ENCODE data around the gene SHH. TPM values are rescaled to one million over a fixed set of nuclear protein-coding genes. Genes with fewer than 3 reads are reported as not detected.

SHH gene
- polyA plus RNA-seq, 1 donor from 2014 or later = 1.5 TPM

DNA sequence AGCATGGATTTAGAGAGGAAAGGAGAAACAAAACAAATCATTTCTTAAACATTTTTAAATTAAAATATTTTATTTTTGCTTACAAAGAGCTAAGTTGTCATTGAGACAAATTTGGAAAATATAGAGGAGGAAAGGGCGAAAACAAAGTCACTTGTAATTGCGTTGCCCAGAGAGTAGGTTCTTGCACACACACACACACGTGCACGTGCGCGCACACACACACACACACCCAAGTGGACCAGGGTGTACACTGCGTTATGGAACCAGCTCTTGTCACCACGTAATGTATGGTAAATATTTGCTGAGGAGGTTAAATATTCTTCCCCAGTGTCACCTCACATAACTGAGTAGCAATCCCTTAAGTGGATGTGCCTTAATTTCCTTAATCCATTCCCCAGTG is 21.6 kb downstream of the SHH start:
- TF ChIP-seq SMC3 (conservative IDR thresholded peaks at IDR 0.05; ENCODE audit: poor library complexity) = no peak
- no peak for TF ChIP-seq EP300 (conservative IDR thresholded peaks at IDR 0.05; ENCODE audit: poor library complexity, severe bottlenecking)
- TF ChIP-seq, protein P1, sequence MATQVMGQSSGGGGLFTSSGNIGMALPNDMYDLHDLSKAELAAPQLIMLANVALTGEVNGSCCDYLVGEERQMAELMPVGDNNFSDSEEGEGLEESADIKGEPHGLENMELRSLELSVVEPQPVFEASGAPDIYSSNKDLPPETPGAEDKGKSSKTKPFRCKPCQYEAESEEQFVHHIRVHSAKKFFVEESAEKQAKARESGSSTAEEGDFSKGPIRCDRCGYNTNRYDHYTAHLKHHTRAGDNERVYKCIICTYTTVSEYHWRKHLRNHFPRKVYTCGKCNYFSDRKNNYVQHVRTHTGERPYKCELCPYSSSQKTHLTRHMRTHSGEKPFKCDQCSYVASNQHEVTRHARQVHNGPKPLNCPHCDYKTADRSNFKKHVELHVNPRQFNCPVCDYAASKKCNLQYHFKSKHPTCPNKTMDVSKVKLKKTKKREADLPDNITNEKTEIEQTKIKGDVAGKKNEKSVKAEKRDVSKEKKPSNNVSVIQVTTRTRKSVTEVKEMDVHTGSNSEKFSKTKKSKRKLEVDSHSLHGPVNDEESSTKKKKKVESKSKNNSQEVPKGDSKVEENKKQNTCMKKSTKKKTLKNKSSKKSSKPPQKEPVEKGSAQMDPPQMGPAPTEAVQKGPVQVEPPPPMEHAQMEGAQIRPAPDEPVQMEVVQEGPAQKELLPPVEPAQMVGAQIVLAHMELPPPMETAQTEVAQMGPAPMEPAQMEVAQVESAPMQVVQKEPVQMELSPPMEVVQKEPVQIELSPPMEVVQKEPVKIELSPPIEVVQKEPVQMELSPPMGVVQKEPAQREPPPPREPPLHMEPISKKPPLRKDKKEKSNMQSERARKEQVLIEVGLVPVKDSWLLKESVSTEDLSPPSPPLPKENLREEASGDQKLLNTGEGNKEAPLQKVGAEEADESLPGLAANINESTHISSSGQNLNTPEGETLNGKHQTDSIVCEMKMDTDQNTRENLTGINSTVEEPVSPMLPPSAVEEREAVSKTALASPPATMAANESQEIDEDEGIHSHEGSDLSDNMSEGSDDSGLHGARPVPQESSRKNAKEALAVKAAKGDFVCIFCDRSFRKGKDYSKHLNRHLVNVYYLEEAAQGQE (IDR thresholded peaks at IDR 0.05; ENCODE audit: borderline replicate concordance) = no peak
- TF ChIP-seq, protein P2, sequence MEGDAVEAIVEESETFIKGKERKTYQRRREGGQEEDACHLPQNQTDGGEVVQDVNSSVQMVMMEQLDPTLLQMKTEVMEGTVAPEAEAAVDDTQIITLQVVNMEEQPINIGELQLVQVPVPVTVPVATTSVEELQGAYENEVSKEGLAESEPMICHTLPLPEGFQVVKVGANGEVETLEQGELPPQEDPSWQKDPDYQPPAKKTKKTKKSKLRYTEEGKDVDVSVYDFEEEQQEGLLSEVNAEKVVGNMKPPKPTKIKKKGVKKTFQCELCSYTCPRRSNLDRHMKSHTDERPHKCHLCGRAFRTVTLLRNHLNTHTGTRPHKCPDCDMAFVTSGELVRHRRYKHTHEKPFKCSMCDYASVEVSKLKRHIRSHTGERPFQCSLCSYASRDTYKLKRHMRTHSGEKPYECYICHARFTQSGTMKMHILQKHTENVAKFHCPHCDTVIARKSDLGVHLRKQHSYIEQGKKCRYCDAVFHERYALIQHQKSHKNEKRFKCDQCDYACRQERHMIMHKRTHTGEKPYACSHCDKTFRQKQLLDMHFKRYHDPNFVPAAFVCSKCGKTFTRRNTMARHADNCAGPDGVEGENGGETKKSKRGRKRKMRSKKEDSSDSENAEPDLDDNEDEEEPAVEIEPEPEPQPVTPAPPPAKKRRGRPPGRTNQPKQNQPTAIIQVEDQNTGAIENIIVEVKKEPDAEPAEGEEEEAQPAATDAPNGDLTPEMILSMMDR (IDR thresholded peaks at IDR 0.05; ENCODE audit: poor library complexity, severe bottlenecking) = no peak
- no peak for TF ChIP-seq RAD21 (conservative IDR thresholded peaks at IDR 0.05)
- TF ChIP-seq MXI1 (conservative IDR thresholded peaks at IDR 0.05; ENCODE audit: poor library complexity, severe bottlenecking) = no peak
- TF ChIP-seq TAF1 (IDR thresholded peaks at IDR 0.05; ENCODE audit: low read depth) = no peak
- no peak for TF ChIP-seq EZH2 (IDR thresholded peaks at IDR 0.05; ENCODE audit: borderline replicate concordance, insufficient read depth, low read length, poor library complexity, severe bottlenecking)
- no peak for TF ChIP-seq POLR2AphosphoS5 (IDR thresholded peaks at IDR 0.05)
- H3K9me3 ChIP-seq (ENCODE audit: low read length) = no peaks in the 10 kb centered on the region
- no peaks in the 10 kb centered on the region for H3K9me2 ChIP-seq (ENCODE audit: insufficient read depth, low read length)
- no peak overlapping the region for H3K27ac ChIP-seq (ENCODE audit: low read length)
- no peak overlapping the region for H3K4me3 ChIP-seq (ENCODE audit: low read length)
- no peak overlapping the region for H3K9ac ChIP-seq (ENCODE audit: low read length)
- H3K36me3 ChIP-seq (ENCODE audit: insufficient read depth, low read length) = no peaks in the 10 kb centered on the region
- peaks cover 16% of the 10 kb centered on the region for H3K27me3 ChIP-seq (ENCODE audit: insufficient read depth, low read depth, low read length)
- no peaks in the 10 kb centered on the region for H3F3A ChIP-seq (ENCODE audit: insufficient read depth, low read length, poor library complexity, severe bottlenecking)
- no peaks in the 10 kb centered on the region for H4K20me1 ChIP-seq (ENCODE audit: insufficient read depth)
- no peak overlapping the region for H2AFZ ChIP-seq (ENCODE audit: low read depth, low read length)
- no peaks in the 10 kb centered on the region for H3K79me2 ChIP-seq (replicated peaks; ENCODE audit: insufficient read depth, low read length)
- no peak overlapping the region for H3K4me2 ChIP-seq (ENCODE audit: low read length)

DNA sequence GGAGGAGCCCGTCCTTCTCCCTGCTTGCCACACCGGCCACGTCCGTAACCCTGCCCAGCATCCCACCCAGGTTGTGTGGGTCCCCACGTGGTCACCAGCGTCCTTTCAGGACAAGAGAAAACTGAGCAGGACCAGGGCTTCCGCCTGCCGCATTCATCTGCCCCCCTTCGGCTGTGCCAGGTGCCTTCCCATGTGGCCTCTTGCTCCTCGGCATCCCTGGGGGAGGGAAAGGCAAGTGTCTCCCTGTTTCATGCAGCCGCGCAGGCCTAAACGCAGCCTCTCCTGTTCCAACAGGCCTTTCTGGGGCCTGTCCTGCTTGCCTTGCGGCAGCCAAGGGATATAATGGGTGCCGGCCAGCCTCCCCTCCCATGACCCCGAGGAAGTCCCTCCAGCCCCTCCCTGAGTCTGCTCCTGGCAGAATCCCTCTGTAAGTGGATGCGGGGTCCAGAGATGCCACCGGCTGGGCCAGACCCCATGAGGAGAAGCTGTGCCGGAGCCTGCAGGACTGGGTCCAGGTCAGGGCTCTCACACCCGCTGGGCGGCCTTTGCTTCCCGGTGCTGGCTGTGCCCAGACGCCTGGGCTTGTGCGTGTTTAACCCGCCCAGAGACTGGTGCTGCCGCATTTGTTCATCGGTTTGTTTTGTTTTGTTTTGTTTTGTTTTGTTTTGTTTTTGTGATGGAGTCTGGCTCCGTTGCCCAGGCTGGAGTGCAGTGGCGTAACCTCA is 23.1 kb downstream of the SHH start:
- H3K4me2 ChIP-seq (ENCODE audit: low read length) = no peak overlapping the region
- no peaks in the 10 kb centered on the region for H3K9me2 ChIP-seq (ENCODE audit: insufficient read depth, low read length)
- no peak overlapping the region for H3K4me3 ChIP-seq (ENCODE audit: low read length)
- H3K9ac ChIP-seq (ENCODE audit: low read length) = no peak overlapping the region
- no peak overlapping the region for H2AFZ ChIP-seq (ENCODE audit: low read depth, low read length)
- no peaks in the 10 kb centered on the region for H3K9me3 ChIP-seq (ENCODE audit: low read length)
- H3K79me2 ChIP-seq (replicated peaks; ENCODE audit: insufficient read depth, low read length) = no peaks in the 10 kb centered on the region
- peaks cover 16% of the 10 kb centered on the region for H3K27me3 ChIP-seq (ENCODE audit: insufficient read depth, low read depth, low read length)
- no peak overlapping the region for H3K27ac ChIP-seq (ENCODE audit: low read length)
- H3K36me3 ChIP-seq (ENCODE audit: insufficient read depth, low read length) = no peaks in the 10 kb centered on the region
- no peaks in the 10 kb centered on the region for H4K20me1 ChIP-seq (ENCODE audit: insufficient read depth)
- no peaks in the 10 kb centered on the region for H3F3A ChIP-seq (ENCODE audit: insufficient read depth, low read length, poor library complexity, severe bottlenecking)
- TF ChIP-seq, protein P2 (IDR thresholded peaks at IDR 0.05; ENCODE audit: poor library complexity, severe bottlenecking) = no peak
- TF ChIP-seq EZH2 (IDR thresholded peaks at IDR 0.05; ENCODE audit: borderline replicate concordance, insufficient read depth, low read length, poor library complexity, severe bottlenecking) (no peak), SMC3 (conservative IDR thresholded peaks at IDR 0.05; ENCODE audit: poor library complexity) (no peak), EP300 (conservative IDR thresholded peaks at IDR 0.05; ENCODE audit: poor library complexity, severe bottlenecking) (no peak), MXI1 (conservative IDR thresholded peaks at IDR 0.05; ENCODE audit: poor library complexity, severe bottlenecking) (no peak), POLR2AphosphoS5 (IDR thresholded peaks at IDR 0.05) (no peak), TAF1 (IDR thresholded peaks at IDR 0.05; ENCODE audit: low read depth) (no peak), RAD21 (conservative IDR thresholded peaks at IDR 0.05) (no peak)
- TF ChIP-seq, protein P1 (IDR thresholded peaks at IDR 0.05; ENCODE audit: borderline replicate concordance) = no peak
